Naive B cell (primary cell): ENCODE measurements around the gene PLPP2. TPM values are rescaled to one million over a fixed set of nuclear protein-coding genes. Genes with fewer than 3 reads are reported as not detected.
"Not testable (repeated sequence)": the region's sequence is repeated elsewhere in the genome, so short reads cannot be mapped to it uniquely, and the experiment has no call there.

ENCODE experiments used
- ATAC-seq, 2 donors: fragments of 150-1000 bp; cut with Tn5 transposase; 2 replicates each; pipeline ENCODE4 v1.10.0; 2021; ENCODE audit warnings: low read depth in 2 of 2, mild to moderate bottlenecking in 2 of 2, moderate library complexity in 2 of 2
- DNase-seq: peaks from one replicate; pipeline ENCODE4 v3.0.0; 2022
- H3K27ac Mint-ChIP-seq, 6 donors: one replicate each; pipeline ENCODE4 v1.8.0; 2020 to 2022; ENCODE audit warnings: mild to moderate bottlenecking in 6 of 6, mixed read lengths in 6 of 6, moderate library complexity in 5 of 6, inconsistent platforms in 2 of 6
- H3K27me3 Mint-ChIP-seq, 3 donors: one replicate each; pipeline ENCODE4 v1.8.0; 2021 to 2022; ENCODE audit warnings: mixed read lengths in 3 of 3, mild to moderate bottlenecking in 1 of 3
- H3K36me3 Mint-ChIP-seq, 2 donors: one replicate each; pipeline ENCODE4 v1.8.0; 2020 to 2022; ENCODE audit warnings: mixed read lengths in 2 of 2, inconsistent platforms in 1 of 2, mild to moderate bottlenecking in 1 of 2
- H3K4me1 Mint-ChIP-seq, 3 donors: one replicate each; pipeline ENCODE4 v1.8.0; 2020 to 2022; ENCODE audit warnings: mixed read lengths in 3 of 3, inconsistent platforms in 1 of 3, mild to moderate bottlenecking in 1 of 3, moderate library complexity in 1 of 3
- H3K4me3 Mint-ChIP-seq, 8 donors: one replicate each; pipeline ENCODE4 v1.8.0; 2020 to 2022; ENCODE audit warnings: mild to moderate bottlenecking in 8 of 8, mixed read lengths in 8 of 8, moderate library complexity in 8 of 8, inconsistent platforms in 2 of 8
- H3K9me3 Mint-ChIP-seq, 7 donors: one replicate each; pipeline ENCODE4 v1.8.0; 2020 to 2022; ENCODE audit warnings: mixed read lengths in 7 of 7, mild to moderate bottlenecking in 5 of 7, inconsistent platforms in 2 of 7, moderate library complexity in 1 of 7
- polyA plus RNA-seq, 6 donors: library from polyadenylated mRNA; unstranded; fragments of 300-500 nt; fragmentation: Illumina TruSeq; gene quantifications; one replicate each; pipeline ENCODE4 v1.2.3, GENCODE V29; 2021; ENCODE audit warnings: low read depth in 6 of 6

The PLPP2 gene
- polyA plus RNA-seq, 6 donors from 2014 or later = not detected

DNA sequence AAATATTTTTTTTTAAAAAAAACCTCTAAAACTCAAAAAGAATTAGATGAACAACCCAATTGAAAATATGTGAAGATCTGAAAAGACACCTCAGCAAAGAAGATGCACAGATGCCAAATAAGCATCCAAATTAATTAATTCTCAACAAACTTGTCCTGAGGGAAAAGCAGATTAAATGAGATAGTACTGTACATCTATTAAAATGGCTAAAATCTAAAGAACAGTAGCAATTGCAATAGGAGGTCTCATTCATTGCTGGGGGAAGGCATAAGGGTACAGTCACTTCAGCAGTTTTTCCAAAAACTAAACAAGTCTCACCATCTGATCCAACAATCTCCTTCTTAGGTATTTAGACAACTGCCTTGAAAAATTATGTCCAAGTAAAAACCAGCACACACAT lies 22.0 kb downstream of the PLPP2 start:
- Mint-ChIP-seq H3K4me3 (peak overlapping the region in 2 of 8 donors; percentile 12 to 54), H3K4me1 (peaks cover 6 to 12% (median 6%) of the 10 kb centered on the region in 3 donors), H3K9me3 (no peaks in the 10 kb centered on the region), H3K36me3 (no peaks in the 10 kb centered on the region), H3K27me3 (peaks cover 45 to 57% (median 52%) of the 10 kb centered on the region in 3 donors), H3K27ac (no peak overlapping the region)
- DNase-seq (no peak), ATAC-seq (no peak)

- Mint-ChIP-seq H3K27ac (no peak overlapping the region), H3K36me3 (peaks cover 0 to 4% of the 10 kb centered on the region in 2 donors), H3K9me3 (no peaks in the 10 kb centered on the region), H3K27me3 (peaks cover 36 to 62% (median 52%) of the 10 kb centered on the region in 3 donors), H3K4me1 (peaks cover under 1 to 7% (median 3%) of the 10 kb centered on the region in 3 donors), H3K4me3 (no peak overlapping the region)
- DNase-seq (no peak), ATAC-seq (no peak)
Observed at GRCh38 chr19:262125-262524, 29.1 kb downstream of the PLPP2 start.

DNA sequence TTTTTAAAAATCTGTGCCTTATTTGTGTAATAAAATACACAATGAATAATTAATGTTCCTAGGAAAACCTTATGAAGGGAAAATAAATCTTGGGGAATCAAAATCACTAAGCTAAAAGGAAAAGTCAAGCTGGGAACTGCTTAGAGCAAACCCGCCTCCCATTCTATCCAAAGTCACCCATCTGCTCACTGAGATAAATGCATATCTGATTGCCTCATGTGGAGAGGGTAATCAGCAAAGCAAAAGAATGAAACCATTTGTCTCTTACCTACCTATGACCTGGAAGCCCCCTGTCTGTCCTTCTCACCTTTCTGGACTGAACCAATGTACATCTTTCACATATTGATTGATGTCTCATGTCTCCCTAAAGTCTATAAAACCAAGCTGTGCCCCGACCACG lies 34.4 kb downstream of the PLPP2 start:
- H3K36me3 Mint-ChIP-seq, H3K9me3 Mint-ChIP-seq, ATAC-seq, H3K4me1 Mint-ChIP-seq, H3K4me3 Mint-ChIP-seq, DNase-seq, H3K27ac Mint-ChIP-seq: not testable (repeated sequence)
- peaks cover 27 to 57% (median 34%) of the 10 kb centered on the region in 3 donors for H3K27me3 Mint-ChIP-seq

- H3K9me3 Mint-ChIP-seq, H3K27ac Mint-ChIP-seq, ATAC-seq, H3K4me3 Mint-ChIP-seq, DNase-seq, H3K36me3 Mint-ChIP-seq, H3K4me1 Mint-ChIP-seq: not testable (repeated sequence)
- peaks cover 12 to 31% (median 23%) of the 10 kb centered on the region in 3 donors for H3K27me3 Mint-ChIP-seq
Observed at GRCh38 chr19:252421-253186, 38.6 kb downstream of the PLPP2 start.

GRCh38 chr19:246551-246950 lies 44.7 kb downstream of the PLPP2 start:
- no peaks in the 10 kb centered on the region for H3K36me3 Mint-ChIP-seq
- H3K27me3 Mint-ChIP-seq = no peaks in the 10 kb centered on the region
- no peak for ATAC-seq
- peaks cover 0 to 3% (median 0%) of the 10 kb centered on the region in 7 donors for H3K9me3 Mint-ChIP-seq
- no peak for DNase-seq
- no peaks in the 10 kb centered on the region for H3K4me1 Mint-ChIP-seq
- no peak overlapping the region for H3K4me3 Mint-ChIP-seq
- H3K27ac Mint-ChIP-seq = no peak overlapping the region

DNA sequence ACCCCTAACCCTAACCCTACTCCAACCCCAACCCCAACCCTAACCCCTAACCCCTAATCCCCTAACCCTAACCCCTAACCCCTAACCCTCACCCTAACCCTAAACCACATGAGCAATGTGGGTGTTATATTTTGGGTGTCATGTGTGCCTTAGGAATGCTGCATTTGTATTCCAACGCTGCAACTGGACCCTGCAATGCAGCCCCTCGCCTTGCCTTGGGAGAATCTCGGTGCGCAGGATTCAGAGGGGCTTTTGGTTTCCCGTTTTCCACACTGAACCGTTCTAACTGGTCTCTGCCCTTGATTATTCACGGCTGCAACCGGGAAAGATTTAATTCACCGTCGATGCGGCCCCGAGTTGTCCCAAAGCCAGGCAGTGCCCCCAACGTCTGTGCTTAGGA lies 45.3 kb downstream of the PLPP2 start:
- ATAC-seq, H3K27me3 Mint-ChIP-seq, H3K27ac Mint-ChIP-seq, H3K9me3 Mint-ChIP-seq, DNase-seq, H3K36me3 Mint-ChIP-seq, H3K4me1 Mint-ChIP-seq: not testable (repeated sequence)
- peak overlapping the region in 2 of 8 donors; percentile 29 to 47 for H3K4me3 Mint-ChIP-seq

DNA sequence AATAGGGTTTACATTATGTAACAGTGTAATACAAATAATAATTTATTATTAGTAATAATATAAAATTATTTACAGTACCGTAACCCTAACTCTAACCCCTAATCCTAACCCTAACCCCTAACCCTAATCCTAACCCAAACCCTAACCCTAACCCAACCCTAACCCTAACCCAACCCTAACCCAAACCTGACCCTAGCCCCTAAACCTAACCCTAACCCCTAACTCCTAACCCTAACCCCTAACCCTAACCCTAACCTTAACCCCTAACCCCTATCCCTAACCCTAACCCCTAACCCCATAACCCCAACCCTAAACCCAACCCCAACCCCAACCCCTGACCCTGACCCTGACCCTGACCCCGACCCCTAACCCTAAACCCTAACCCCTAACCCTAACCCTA lies 45.7 kb downstream of the PLPP2 start:
- Mint-ChIP-seq H3K27ac (no peak overlapping the region), H3K4me1 (no peaks in the 10 kb centered on the region), H3K27me3 (no peaks in the 10 kb centered on the region), H3K9me3 (peaks cover 0 to 3% (median 0%) of the 10 kb centered on the region in 7 donors), H3K4me3 (no peak overlapping the region), H3K36me3 (no peaks in the 10 kb centered on the region)
- no peak for DNase-seq
- no peak for ATAC-seq

Other genes with a start within 250 kb of the PLPP2 start
- gene OR4F17, start 184.3 kb downstream of the PLPP2 start, polyA plus RNA-seq = not detected
- 1 to 10 TPM; 2.4 to 5.1 (median 3.9) TPM for gene MIER2, start 53.4 kb upstream of the PLPP2 start, polyA plus RNA-seq
- gene C2CD4C, start 117.7 kb upstream of the PLPP2 start, polyA plus RNA-seq = not detected
- under 1 TPM in 1 of 6 donors, not detected in 5; 0.20 TPM for gene SHC2, start 169.6 kb upstream of the PLPP2 start, polyA plus RNA-seq
- under 1 TPM in 4 of 6 donors, not detected in 2; 0.24 to 0.34 (median 0.30) TPM for gene MADCAM1, start 205.1 kb upstream of the PLPP2 start, polyA plus RNA-seq
- gene TPGS1, start 216.1 kb upstream of the PLPP2 start, polyA plus RNA-seq = 10 to 100 TPM; 14.6 to 30.0 (median 18.7) TPM
- gene CDC34, start 240.4 kb upstream of the PLPP2 start, polyA plus RNA-seq = 10 to 100 TPM; 17.7 to 30.6 (median 19.4) TPM